Stimulated activated CD4-positive, alpha-beta T cell treated with anti-CD3 and anti-CD28 coated beads, Interleukin-1b, Interleukin-23, amount 100 ng/mL, for 24 hours (primary cell): ENCODE data around the gene SYNGR3.
A peak's percentile ranks its signal among the peaks of the same experiment; 100 is the strongest.
"Not testable (repeated sequence)": the region's sequence is repeated elsewhere in the genome, so short reads cannot be mapped to it uniquely, and the experiment has no call there.

ENCODE experiments used
- DNase-seq, 4 experiments: peaks; one replicate each; pipeline ENCODE4 v3.0.0-alpha.2; 2020; ENCODE audit warnings: low read depth in 4 of 4, low spot score in 1 of 4

SYNGR3 gene

DNA sequence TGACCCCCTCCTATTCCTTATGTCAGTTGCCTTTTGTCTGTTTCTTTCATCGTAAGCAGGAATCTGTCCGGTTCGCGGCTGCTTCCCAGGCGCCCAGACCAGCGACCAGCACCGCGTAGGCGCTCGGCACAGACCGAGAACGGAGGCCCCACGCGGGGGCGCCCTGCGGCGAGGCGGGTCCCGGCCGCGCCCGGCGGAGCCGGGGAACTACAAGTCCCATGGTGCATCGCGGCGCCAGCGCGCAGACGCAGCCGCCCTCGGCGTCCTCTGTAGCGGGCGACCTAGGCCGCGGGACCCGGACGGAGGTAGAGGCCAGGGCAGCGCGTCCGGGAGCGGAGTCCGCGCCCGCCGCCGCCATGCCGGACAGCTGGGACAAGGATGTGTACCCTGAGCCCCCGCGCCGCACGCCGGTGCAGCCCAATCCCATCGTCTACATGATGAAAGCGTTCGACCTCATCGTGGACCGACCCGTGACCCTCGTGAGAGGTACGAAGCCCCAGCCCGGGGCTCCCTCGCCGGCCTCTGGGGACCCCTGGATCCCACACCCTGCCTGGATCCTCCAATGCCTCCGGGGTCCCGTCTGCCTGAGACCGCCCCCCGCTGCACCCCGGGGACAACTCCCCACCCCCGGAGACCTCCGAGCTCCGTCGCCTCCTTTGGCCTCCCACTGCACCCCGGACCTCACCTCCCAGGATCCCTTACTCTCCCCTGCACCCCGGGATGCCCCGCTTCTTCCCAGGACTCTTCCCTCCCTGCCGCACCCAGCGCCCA is 30.3 kb upstream of the SYNGR3 start, which contains the start of gene NDUFB10:
Gene NDUFB10 (plus strand): TSS at position 270 of the 771 bp plus-strand sequence. CDS start 87 bp downstream, at position 357.
- DNase-seq: peak; percentile 83 to 91 (median 91)

DNA sequence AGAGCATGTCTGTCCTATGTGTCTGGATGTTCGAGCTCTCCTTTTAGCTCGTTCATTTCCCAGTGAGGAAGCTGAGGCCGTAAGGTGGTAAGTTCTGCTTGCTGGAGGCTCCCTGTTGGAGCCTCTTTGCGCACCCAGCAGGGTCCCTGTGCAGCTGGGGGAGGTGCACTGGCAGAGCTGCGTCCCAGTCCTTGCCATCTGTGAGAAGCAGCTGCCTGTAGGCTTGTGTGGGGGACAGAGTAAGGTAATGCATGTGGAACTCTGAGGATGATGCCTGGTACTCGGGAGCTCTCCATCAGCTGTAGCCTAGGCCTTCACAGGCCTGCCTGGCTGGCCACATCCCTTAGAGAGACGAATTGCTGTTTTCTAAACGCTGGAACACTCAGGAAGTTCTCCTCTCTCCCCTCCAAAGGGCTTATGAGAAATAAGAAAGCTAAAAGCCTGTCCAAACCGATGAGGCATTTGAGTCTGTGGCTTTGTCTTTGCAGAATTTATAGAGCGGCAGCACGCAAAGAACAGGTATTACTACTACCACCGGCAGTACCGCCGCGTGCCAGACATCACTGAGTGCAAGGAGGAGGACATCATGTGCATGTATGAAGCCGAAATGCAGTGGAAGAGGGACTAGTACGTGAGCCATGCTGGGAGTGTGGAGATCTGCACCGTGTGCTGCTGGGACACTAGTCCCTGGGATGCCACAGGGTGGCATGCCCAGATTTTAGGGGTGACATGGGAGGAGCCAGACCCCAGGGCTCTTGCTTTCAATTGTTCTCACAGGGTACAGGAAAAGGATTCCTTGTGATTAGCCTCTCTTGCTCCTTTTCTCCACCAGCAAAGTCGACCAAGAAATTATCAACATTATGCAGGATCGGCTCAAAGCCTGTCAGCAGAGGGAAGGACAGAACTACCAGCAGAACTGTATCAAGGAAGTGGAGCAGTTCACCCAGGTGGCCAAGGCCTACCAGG is 28.8 kb upstream of the SYNGR3 start:
- DNase-seq: no peak

DNA sequence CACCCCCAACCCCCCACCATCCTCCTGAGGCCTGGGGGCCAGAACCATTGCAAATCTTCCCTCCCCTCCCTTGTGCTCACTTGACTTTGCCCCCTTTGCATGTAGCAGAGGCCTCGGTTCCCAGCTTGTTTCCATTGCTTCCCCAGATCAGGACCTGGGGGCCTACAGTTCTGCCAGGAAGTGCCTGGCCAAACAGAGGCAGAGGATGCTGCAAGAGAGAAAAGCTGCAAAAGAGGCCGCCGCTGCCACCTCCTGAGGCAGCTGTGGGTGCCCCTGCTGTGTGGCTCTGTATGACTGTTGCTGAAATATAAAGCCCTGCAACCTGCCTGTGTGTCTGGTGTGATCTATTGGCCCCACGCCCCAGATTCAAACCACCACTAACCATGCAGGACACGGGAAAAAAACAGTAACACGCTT is 28.1 kb upstream of the SYNGR3 start:
- DNase-seq: no peak

DNA sequence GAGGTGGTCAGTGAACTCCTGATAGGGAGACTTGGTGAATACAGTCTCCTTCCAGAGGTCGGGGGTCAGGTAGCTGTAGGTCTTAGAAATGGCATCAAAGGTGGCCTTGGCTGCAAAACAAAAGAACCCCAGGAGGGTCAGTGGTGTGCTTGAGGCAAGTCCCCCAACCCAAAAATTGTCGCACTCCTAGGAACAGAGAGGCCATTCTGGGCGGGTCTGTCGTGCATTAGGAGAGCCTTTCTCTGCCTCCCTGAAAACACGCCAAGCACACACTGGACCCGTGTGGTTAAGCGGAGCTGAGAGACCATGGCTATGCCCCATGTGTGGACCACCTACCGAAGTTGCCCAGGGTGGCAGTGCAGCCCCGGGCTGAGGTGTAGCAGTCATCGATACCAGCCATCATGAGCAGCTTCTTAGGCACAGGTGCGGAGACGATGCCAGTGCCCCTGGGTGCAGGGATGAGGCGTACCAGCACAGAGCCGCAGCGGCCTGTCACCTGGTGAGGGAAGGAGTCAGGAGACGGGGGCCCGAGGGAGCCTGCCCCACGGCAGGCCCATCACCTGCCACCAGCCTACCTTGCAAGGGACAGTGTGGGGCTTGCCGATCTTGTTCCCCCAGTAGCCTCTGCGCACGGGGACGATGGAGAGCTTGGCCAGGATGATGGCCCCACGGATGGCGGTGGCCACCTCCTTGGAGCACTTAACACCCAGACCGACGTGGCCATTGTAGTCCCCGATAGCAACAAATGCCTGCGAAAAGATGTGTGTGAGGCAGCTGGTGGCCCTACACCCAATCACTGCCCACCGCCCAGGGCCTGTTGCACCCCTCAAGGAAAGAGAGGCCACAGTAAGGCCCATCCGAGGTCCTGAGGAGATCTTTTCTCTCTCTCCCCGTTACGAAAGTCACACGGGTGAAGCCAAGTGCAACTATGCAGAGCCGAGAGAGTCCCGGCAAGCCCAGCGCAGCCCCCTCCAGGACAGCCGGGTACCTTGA is 27.3 kb upstream of the SYNGR3 start:
- not testable (repeated sequence) for DNase-seq

DNA sequence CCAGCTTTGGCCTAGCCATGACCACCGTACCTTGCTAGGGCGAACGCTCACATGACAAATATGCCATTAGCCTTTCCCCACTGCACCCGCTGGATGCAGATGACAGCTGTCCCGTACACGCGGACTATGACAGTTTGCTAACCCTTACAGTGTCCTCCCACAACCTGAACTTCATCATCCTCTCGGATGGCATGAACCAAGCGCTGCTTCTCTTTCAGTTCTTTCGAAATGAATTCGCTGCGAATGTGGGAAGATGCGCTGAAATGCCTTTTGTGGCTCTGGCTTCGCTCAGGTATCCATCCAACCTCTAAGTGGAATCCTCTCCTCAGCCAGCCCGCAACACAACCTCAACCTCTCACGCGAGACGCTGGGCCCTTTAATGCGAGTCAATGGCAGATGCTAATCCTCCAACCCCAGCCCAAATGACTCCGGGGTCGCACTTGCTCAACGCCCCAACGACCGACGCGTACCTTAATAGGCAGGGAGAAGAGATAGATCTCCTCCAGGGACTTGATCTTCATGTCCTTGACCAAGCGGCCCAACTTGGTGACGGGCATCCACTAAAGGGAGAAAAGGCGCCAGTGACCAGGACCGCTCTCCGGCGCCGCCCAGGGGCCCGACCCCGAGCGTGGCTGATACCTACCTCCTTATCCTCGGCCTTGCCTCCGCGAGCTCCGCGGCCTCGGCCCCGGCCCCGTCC is 25.8 kb upstream of the SYNGR3 start:
- DNase-seq: no peak

DNA sequence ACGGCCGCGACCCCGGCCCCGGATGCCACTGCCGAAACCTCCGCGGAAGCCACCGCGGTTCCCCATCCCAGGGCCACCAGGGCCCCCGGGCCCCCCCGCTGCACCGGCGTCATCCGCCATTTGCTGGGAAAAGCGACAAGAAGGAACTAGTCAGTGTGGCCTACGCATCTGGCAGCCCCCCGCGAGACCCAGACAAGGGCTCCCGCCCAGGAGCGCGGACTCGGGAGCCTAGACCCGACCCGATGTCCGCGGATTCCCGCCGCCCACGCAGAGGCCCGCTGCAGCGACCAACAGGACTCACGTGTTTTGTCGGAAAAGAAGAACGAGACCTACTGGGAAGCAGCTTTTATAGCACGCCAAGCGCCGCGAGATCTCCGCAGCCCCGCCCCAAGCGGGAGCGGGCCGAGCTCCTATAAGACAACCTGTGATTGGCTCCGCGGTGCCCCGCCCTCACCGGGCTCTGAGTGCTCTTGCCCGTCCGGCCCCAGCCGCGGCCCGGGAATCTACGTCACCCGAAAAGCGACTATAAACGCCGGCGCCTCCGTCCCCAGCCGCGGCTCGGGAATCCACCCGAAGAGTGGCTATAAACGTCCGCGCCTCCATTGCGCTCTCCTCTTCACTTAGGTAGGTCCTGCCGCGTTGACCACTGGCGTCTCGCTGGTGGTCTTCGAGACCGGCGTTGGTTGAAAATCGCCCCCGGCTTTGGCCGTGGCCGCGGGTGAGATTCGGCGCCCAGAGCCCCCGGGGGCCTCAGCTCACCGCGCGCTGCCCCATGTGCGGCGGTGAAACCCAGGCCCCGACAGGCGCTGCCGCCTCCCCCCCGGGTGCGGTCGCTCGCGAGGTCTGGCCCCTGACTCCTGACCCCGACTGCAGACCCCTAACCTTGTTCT is 25.0 kb upstream of the SYNGR3 start, which contains the start of gene RPS2:
Gene RPS2 (minus strand): TSS at position 321 of the 890 bp plus-strand sequence. CDS start 201 bp downstream, at position 120.
- DNase-seq: peak; percentile 94 to 99 (median 96)

DNA sequence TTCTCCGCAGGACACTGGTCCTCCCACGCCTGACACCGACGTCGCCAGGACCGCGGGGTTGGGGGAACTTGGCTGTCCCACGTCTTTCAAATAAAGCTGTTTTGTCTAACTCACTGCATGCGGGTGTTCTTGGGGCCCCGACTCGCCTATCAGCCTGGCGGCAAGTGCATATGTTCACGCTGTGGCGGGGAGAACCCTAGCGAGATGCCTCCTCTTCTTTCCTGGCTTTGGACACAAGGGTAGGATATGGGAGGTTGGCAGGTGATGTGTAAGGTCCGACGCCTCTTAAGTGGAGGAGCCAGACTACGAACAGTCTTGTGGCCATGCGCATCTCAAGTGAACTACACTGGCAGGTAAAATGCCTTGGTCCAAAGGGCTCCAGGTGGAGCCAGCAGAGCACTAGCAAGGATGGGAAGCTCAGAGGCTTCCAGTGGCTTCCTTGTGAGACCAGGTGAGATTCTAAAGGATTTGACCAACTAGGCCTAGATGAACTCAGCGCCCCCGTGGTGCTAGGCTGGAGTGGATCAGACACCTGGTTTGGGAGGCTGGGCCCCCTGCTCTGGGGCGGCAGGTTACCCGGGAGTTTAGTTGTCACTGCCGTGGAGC is 24.3 kb upstream of the SYNGR3 start:
- no peak for DNase-seq

DNA sequence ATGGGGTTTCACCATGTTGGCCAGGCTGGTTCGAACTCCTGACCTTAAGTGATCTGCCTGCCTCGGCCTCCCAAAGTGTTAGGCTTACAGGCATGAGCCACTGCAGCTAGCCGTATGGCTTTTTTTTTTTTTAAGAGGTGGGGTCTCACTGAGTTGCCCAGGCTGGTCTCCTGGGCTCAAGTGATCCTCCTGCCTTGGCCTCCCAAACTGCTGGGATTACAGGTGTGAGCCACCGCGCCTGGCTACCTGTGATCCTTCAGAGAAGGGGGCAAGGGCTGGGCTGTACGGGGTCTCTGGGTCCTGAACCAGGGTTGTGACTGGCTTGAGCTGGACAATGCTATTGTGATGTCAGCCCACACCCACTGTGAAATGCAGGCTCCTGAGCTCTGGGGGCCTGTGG is 23.3 kb upstream of the SYNGR3 start, which contains the start of gene RNF151:
Gene RNF151 (plus strand): TSS at position 397 of the 400 bp plus-strand sequence. CDS start 26 bp downstream, outside the sequence.
- DNase-seq: no peak

DNA sequence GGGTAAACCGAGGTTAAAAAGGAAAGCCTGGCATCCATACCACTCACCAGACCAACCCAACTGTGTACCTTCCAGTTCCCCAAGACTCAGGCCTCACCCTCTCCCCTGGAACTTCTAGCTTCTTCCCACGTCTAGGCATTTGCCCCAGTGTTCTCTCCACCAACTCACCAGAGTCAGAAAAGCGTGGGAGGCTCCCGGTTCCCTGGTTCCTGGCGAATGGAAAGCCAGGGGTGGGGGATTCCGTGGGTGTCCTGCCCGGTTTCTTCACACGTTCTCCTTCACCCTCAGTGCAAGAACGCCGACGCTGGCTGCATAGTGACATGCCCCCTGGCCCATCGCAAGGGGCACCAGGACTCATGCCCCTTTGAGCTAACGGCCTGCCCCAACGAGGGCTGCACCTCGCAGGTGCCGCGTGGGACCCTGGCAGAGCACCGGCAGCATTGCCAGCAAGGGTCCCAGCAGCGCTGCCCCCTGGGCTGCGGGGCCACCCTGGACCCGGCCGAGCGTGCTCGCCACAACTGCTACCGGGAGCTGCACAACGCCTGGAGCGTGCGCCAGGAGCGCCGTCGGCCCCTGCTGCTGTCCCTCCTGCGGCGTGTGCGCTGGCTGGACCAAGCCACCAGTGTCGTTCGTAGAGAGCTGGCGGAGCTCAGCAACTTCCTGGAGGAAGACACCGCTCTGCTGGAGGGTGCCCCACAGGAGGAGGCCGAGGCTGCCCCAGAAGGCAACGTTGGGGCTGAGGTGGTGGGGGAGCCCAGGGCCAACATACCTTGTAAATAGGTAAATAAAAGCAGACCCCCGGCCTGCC is 21.4 kb upstream of the SYNGR3 start:
- no peak for DNase-seq

DNA sequence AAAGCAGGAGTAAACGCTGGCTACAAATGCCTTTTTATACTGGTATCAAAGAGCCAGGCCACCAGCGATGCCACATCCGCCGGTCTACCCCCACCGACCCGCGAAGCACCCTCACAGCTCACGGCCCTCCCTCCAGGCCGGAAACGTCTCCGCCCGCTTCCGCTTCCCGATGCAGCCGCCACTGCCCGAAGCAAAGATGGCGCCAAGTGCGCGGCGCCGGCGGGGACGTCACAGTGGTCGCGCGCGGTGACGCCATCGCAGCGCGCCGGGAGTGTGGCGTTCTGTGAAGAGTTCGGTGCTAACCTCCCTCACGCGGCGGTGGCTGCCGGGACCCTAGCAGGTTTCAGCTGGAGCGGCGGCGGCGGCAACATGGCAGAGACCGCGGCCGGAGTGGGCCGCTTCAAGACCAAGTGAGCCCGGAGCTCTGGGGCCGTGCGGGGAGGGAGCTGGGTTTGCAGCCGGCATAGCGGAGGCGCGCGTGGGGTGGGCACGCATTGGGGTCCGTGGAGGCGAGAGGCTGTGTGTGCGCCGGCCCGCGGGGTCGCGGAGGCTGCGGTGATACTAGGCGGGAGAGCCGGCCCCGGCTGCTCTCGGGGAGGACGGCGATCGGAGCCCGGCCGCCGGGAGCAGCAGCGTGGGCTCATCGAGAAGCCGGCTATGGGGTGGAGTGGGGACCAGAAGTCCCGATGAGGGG is 17.8 kb upstream of the SYNGR3 start, which contains the start of gene TBL3:
Gene TBL3 (plus strand): TSS at position 258 of the 694 bp plus-strand sequence. CDS start 112 bp downstream, at position 370.
- DNase-seq: peak; percentile 84 to 94 (median 92)

DNA sequence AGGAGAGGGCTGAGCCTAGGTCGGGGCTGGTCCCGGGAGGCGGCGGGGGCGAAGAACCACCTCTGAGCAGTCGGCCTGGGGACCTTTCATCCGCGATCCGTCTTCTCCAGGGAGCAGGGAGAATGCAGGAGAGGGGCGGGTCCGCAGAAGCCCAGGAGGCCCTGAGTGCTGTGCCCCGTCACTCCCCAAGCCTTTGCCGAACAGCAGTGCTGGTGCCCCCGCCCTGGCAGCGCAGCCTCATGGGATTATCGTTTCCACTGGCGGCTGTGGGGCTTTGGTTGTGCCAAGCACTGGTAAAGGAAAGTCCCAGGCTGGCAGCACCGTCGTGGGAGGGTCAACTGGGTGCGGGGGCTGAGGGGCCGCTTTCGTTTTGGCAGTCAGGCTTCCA is 17.3 kb upstream of the SYNGR3 start:
- no peak for DNase-seq

DNA sequence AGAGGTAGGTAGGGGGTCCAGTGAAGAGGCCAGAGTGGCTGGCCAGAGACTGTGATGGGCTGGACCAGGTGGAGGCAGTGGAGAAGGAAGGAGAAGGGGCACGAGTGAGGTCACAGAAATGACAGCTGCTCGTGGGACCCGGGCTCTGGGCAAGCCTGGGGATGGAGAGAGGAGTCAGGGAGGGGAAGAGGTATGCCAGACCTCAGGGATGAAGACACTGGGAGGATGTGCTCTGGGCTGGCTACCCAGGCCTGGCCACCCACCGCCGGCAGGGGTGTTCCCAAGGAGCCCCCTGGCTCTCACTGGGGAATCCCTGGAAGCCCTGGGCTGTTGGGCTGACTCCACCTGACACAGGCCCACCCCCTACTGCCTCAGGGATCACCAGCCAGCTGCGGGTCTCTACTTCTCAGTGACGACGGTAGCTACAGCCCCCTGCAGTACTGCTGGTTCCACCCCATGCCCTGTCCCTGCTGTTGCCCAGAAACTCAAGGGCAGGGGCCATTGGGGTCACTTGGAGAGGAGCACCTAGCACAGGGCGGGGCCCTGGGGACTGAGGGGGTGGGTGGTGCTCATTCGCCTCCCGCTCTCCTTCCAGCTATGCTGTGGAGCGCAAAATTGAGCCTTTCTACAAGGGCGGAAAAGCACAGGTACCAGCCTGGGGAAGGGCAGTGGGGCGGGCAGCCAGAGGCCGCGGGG is 16.2 kb upstream of the SYNGR3 start:
- DNase-seq: no peak

DNA sequence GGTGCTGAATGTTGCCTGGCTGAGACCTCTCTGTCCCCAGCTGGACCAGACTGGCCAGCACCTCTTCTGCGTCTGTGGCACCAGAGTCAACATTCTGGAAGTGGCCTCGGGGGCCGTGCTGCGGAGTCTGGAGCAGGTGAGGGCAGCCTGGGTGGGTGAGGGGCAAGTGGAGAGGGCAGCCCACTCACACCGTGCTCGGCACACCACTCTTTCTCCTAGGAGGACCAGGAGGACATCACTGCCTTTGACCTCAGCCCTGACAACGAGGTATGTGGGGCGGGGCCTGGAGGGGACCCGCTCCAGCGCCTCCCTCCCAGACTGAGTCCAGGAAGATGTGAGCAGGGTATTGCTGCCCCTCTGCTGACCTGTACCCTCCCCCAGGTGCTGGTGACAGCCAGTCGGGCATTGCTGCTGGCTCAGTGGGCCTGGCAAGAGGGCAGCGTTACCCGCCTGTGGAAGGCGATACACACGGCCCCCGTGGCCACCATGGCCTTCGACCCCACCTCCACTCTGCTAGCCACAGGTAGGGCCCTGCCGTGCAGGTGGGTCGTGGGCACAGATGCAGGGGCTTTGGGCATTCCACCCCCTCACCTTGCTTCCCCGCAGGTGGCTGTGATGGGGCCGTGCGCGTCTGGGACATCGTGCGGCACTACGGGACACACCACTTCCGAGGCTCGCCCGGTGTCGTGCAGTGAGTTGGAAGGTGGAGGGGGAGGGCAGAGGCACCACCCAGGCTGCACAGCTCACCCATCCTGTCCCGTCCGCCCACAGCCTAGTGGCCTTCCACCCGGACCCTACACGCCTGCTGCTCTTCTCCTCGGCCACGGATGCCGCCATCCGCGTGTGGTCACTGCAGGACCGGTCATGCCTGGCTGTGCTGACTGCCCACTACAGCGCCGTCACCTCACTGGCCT is 15.4 kb upstream of the SYNGR3 start:
- no peak for DNase-seq

DNA sequence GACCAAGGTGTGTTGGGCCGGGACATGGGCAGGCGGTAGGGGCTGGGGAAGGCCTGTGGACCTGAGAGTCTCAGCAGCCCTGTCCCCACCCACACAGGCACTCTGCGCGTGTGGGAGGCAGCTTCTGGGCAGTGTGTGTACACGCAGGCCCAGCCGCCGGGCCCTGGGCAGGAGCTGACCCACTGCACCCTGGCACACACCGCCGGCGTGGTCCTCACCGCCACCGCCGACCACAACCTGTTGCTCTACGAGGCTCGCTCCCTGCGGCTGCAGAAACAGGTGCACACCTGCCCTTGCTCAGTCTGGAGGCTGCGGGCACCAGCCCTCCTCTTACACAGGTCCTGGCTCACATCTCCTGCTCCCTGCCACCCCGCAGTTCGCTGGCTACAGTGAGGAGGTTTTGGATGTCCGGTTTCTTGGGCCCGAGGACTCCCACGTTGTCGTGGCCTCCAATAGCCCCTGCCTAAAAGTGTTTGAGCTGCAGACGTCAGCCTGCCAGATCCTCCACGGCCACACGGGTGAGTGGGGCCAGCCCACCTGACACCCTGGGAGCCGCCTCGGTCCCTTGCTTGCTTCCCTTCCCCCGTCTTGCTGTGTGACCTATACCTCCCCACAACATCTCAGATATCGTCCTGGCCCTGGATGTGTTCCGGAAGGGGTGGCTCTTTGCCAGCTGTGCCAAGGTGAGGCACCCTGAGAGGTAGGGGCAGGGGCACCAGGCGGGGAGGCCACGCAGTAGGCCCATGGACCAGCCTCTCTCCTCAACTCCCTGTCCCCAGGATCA is 14.1 kb upstream of the SYNGR3 start:
- no peak for DNase-seq

DNA sequence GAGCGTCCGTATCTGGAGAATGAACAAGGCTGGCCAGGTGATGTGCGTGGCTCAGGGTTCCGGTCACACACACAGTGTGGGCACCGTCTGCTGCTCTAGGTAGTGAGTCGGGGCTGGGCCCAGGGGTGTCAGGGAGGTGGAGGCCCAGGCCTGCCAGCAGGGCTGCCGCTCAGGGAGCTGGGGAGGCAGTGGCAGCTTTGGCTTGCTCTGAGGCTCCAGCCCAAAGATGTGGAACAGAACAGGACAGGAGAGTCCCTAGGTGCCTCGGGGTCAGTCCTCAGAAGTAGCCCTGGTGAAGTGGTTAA is 13.6 kb upstream of the SYNGR3 start:
- no peak for DNase-seq
